Ovary (tissue), 3 donors: Measurements from ENCODE around the gene PHACTR1.

Experiments
- EP300 ChIP-seq: sonication (generic); formaldehyde crosslinking; IDR thresholded peaks from one replicate; pipeline ENCODE4 v1.6.1; 2017; ENCODE audit warnings: antibody characterized with exemption
- POLR2A ChIP-seq: fragments of 450-650 bp; IDR thresholded peaks from one replicate; pipeline ENCODE4 v1.6.1; 2017; ENCODE audit warnings: antibody characterized with exemption, mild to moderate bottlenecking, moderate library complexity
- TF ChIP-seq, protein P1 (sequence below), 3 donors: fragments of 450-650 bp in 2 of 3; fragments of 200-600 bp in 1 of 3; IDR thresholded peaks; one replicate each; pipeline versions ENCODE4 v1.5.1 to v1.8.0; 2016 to 2022; ENCODE audit warnings: antibody characterized with exemption in 3 of 3, mild to moderate bottlenecking in 1 of 3
- donor health status: DM: no; HTN: no; CAD: no.

GRCh38 chr6:12980741-12981140 lies 264.2 kb downstream of the PHACTR1 start:
- TF ChIP-seq, protein P1, sequence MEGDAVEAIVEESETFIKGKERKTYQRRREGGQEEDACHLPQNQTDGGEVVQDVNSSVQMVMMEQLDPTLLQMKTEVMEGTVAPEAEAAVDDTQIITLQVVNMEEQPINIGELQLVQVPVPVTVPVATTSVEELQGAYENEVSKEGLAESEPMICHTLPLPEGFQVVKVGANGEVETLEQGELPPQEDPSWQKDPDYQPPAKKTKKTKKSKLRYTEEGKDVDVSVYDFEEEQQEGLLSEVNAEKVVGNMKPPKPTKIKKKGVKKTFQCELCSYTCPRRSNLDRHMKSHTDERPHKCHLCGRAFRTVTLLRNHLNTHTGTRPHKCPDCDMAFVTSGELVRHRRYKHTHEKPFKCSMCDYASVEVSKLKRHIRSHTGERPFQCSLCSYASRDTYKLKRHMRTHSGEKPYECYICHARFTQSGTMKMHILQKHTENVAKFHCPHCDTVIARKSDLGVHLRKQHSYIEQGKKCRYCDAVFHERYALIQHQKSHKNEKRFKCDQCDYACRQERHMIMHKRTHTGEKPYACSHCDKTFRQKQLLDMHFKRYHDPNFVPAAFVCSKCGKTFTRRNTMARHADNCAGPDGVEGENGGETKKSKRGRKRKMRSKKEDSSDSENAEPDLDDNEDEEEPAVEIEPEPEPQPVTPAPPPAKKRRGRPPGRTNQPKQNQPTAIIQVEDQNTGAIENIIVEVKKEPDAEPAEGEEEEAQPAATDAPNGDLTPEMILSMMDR (IDR thresholded peaks at IDR 0.05), result no peak
- TF ChIP-seq POLR2A (no peak), EP300 (no peak)
